Measurements from ENCODE around the gene NFIA.

The NFIA gene

GRCh38 chr1:61051443-61051718 is 31.0 kb upstream of the NFIA start:
- no peak for ATAC-seq (ENCODE audit: low read depth)
- H3K4me1 ChIP-seq (ENCODE audit: insufficient read depth, poor library complexity, severe bottlenecking): peaks cover 6% of the 10 kb centered on the region
- peak overlapping the region; percentile 60 for H3K4me3 ChIP-seq (ENCODE audit: severe bottlenecking)
- no peak for DNase-seq (ENCODE audit: low spot score)
- H3K36me3 ChIP-seq (ENCODE audit: low read depth): no peaks in the 10 kb centered on the region
- H3K9me3 ChIP-seq (ENCODE audit: severe bottlenecking): no peaks in the 10 kb centered on the region
- TF ChIP-seq CTCF (IDR thresholded peaks at IDR 0.05; ENCODE audit: poor library complexity, severe bottlenecking): no peak
- H3K27ac ChIP-seq (ENCODE audit: poor library complexity, severe bottlenecking): no peak overlapping the region
- H3K27me3 ChIP-seq (ENCODE audit: insufficient read depth, poor library complexity, severe bottlenecking): no peaks in the 10 kb centered on the region

GRCh38 chr1:61051719-61052394 is 30.5 kb upstream of the NFIA start:
- Histone ChIP-seq H3K4me1 (ENCODE audit: insufficient read depth, poor library complexity, severe bottlenecking) (peaks cover 6% of the 10 kb centered on the region), H3K27me3 (ENCODE audit: insufficient read depth, poor library complexity, severe bottlenecking) (no peaks in the 10 kb centered on the region), H3K9me3 (ENCODE audit: severe bottlenecking) (no peaks in the 10 kb centered on the region), H3K4me3 (ENCODE audit: severe bottlenecking) (no peak overlapping the region), H3K36me3 (ENCODE audit: low read depth) (no peaks in the 10 kb centered on the region), H3K27ac (ENCODE audit: poor library complexity, severe bottlenecking) (no peak overlapping the region)
- DNase-seq (ENCODE audit: low spot score): no peak
- no peak for TF ChIP-seq CTCF (IDR thresholded peaks at IDR 0.05; ENCODE audit: poor library complexity, severe bottlenecking)
- ATAC-seq (ENCODE audit: low read depth): no peak

- Histone ChIP-seq H3K4me3 (ENCODE audit: severe bottlenecking) (no peak overlapping the region), H3K4me1 (ENCODE audit: insufficient read depth, poor library complexity, severe bottlenecking) (peaks cover 6% of the 10 kb centered on the region), H3K36me3 (ENCODE audit: low read depth) (no peaks in the 10 kb centered on the region), H3K9me3 (ENCODE audit: severe bottlenecking) (no peaks in the 10 kb centered on the region), H3K27ac (ENCODE audit: poor library complexity, severe bottlenecking) (no peak overlapping the region), H3K27me3 (ENCODE audit: insufficient read depth, poor library complexity, severe bottlenecking) (no peaks in the 10 kb centered on the region)
- no peak for TF ChIP-seq CTCF (IDR thresholded peaks at IDR 0.05; ENCODE audit: poor library complexity, severe bottlenecking)
- no peak for DNase-seq (ENCODE audit: low spot score)
- no peak for ATAC-seq (ENCODE audit: low read depth)
Measured at GRCh38 chr1:61052395-61053225, 29.8 kb upstream of the NFIA start.

- DNase-seq (ENCODE audit: low spot score) (no peak), ATAC-seq (ENCODE audit: low read depth) (no peak)
- H3K36me3 ChIP-seq (ENCODE audit: low read depth): no peaks in the 10 kb centered on the region
- H3K27me3 ChIP-seq (ENCODE audit: insufficient read depth, poor library complexity, severe bottlenecking): no peaks in the 10 kb centered on the region
- no peaks in the 10 kb centered on the region for H3K9me3 ChIP-seq (ENCODE audit: severe bottlenecking)
- peaks cover 11% of the 10 kb centered on the region for H3K4me1 ChIP-seq (ENCODE audit: insufficient read depth, poor library complexity, severe bottlenecking)
- no peak for TF ChIP-seq CTCF (IDR thresholded peaks at IDR 0.05; ENCODE audit: poor library complexity, severe bottlenecking)
- H3K27ac ChIP-seq (ENCODE audit: poor library complexity, severe bottlenecking): no peak overlapping the region
- H3K4me3 ChIP-seq (ENCODE audit: severe bottlenecking): no peak overlapping the region
Measured at GRCh38 chr1:61053226-61053711, 29.1 kb upstream of the NFIA start.

Data from RWPE2 (cell line).